Nucleus accumbens (tissue), 56 donors: Measurements from ENCODE around the gene OR9A2.
"Not testable (repeated sequence)": the region's sequence is repeated elsewhere in the genome, so short reads cannot be mapped to it uniquely, and the experiment has no call there.

ENCODE experiments used
- DNase-seq, 56 donors: peaks; one replicate each; lab custom pipeline; 2025; lab: John Stamatoyannopoulos, UW

OR9A2 gene

DNA sequence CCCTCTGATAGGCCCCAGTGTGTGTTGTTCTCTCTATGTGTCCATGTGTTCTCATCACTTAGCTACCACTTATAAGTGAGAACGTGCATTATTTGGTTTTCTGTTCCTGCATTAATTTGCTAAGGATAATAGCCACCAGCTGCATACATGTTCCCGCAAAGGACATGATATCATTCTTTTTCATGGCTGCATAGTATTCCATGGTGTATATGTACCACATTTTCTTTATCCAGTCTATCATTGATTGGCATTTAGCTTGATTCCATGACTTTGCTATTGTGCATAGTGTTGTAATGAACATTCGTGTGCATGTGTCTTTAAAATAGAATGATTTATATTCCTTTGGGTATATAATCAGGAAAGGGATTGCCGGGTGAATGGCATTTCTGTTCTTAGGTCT lies 48.5 kb downstream of the OR9A2 start:
- DNase-seq: not testable (repeated sequence)
